Ramos (cell line): Measurements from ENCODE around the gene ANO4.

Experiments used
- in situ Hi-C: fragments of 300-500 bp; cut with MboI; formaldehyde crosslinking; loops from one replicate; pipeline ENCODE4 v1.14.3; 2022; ENCODE audit warnings: low sequenced_read_pairs; ENCODE audit not compliant: unreplicated experiment

The ANO4 gene

GRCh38 chr12:100794441-100795173 is at the start of gene ANO4:
Gene ANO4, plus strand, starts transcription at chr12:100794776. Its CDS starts 107,010 bp downstream, at chr12:100901786.
- in situ Hi-C loops, result no loop called here

- in situ Hi-C loops, result no loop called here
Observed at GRCh38 chr12:100745378-100746071, 49.1 kb upstream of the ANO4 start.

GRCh38 chr12:100752841-100753240 is 41.7 kb upstream of the ANO4 start:
- in situ Hi-C loops, result no loop called here

- in situ Hi-C loops, result no loop called here
Observed at GRCh38 chr12:100753837-100754236, 40.7 kb upstream of the ANO4 start.

- in situ Hi-C loops, result no loop called here
Observed at GRCh38 chr12:100755186-100755585, 39.4 kb upstream of the ANO4 start.

GRCh38 chr12:100758083-100758482 is 36.5 kb upstream of the ANO4 start:
- in situ Hi-C loops, result no loop called here

- in situ Hi-C loops, result no loop called here
Observed at GRCh38 chr12:100767371-100767770, 27.2 kb upstream of the ANO4 start.

- in situ Hi-C loops, result no loop called here
Observed at GRCh38 chr12:100767950-100768349, 26.6 kb upstream of the ANO4 start.

GRCh38 chr12:100778967-100779590 is 15.5 kb upstream of the ANO4 start:
- in situ Hi-C loops, result no loop called here

GRCh38 chr12:100789146-100789545 is 5.4 kb upstream of the ANO4 start:
- in situ Hi-C loops, result no loop called here

- in situ Hi-C loops, result no loop called here
Observed at GRCh38 chr12:100789975-100790374, 4.6 kb upstream of the ANO4 start.

- in situ Hi-C loops, result no loop called here
Observed at GRCh38 chr12:100790552-100790951, 4.0 kb upstream of the ANO4 start.

GRCh38 chr12:100793182-100793581 is 1.4 kb upstream of the ANO4 start:
- in situ Hi-C loops, result no loop called here

- in situ Hi-C loops, result no loop called here
Observed at GRCh38 chr12:100795174-100795799, 711 bp downstream of the ANO4 start.

GRCh38 chr12:100795800-100796179 is 1.2 kb downstream of the ANO4 start:
- in situ Hi-C loops, result no loop called here

- in situ Hi-C loops, result no loop called here
Observed at GRCh38 chr12:100796621-100797020, 2.0 kb downstream of the ANO4 start.

GRCh38 chr12:100797246-100797645 is 2.7 kb downstream of the ANO4 start:
- in situ Hi-C loops, result no loop called here

- in situ Hi-C loops, result no loop called here
Observed at GRCh38 chr12:100797786-100798185, 3.2 kb downstream of the ANO4 start.

- in situ Hi-C loops, result no loop called here
Observed at GRCh38 chr12:100798286-100799160, 3.9 kb downstream of the ANO4 start.

GRCh38 chr12:100799770-100800169 is 5.2 kb downstream of the ANO4 start:
- in situ Hi-C loops, result no loop called here
